HL-60 (cell line): ENCODE measurements around the gene RPH3AL.
"Not testable (repeated sequence)": the region's sequence is repeated elsewhere in the genome, so short reads cannot be mapped to it uniquely, and the experiment has no call there.

Experiments
- DNase-seq, 2 experiments: peaks; one replicate each; pipeline ENCODE4 v3.0.0-alpha.2; 2010 to 2020; ENCODE audit warnings: low read depth in 1 of 2, low spot score in 1 of 2
- H3K27ac ChIP-seq: fragments of 250-450 bp; sonication (Bioruptor Pico); replicated peaks from 2 replicates; pipeline ENCODE4 v1.5.1; 2020; ENCODE audit warnings: mild to moderate bottlenecking, moderate library complexity
- H3K27me3 ChIP-seq: fragments of 250-450 bp; sonication (Bioruptor Pico); 2 replicates; pipeline ENCODE4 v1.5.1; 2021; ENCODE audit warnings: mild to moderate bottlenecking, moderate library complexity; ENCODE audit not compliant: insufficient read depth, poor library complexity, severe bottlenecking
- H3K4me3 ChIP-seq: replicated peaks from 2 replicates; pipeline ENCODE4 v1.5.1; 2011; ENCODE audit warnings: mild to moderate bottlenecking, control low read depth, low read length; ENCODE audit not compliant: insufficient read depth
- GABPA ChIP-seq: IDR thresholded peaks from 2 replicates; pipeline ENCODE4 v1.6.1; 2012; ENCODE audit warnings: low read depth
- POLR2AphosphoS5 ChIP-seq: IDR thresholded peaks from 2 replicates; pipeline ENCODE4 v1.6.1; 2012; ENCODE audit warnings: low read depth
- SPI1 ChIP-seq: IDR thresholded peaks from 2 replicates; pipeline ENCODE4 v1.6.1; 2012; ENCODE audit warnings: low read depth, mild to moderate bottlenecking, borderline replicate concordance
- TF ChIP-seq, protein P1 (sequence below): IDR thresholded peaks from one replicate; pipeline ENCODE4 v1.5.1; 2011; ENCODE audit warnings: low read length, control low read depth, inconsistent platforms; ENCODE audit not compliant: insufficient read depth
- TF ChIP-seq, protein P2 (sequence below): IDR thresholded peaks from 2 replicates; pipeline ENCODE4 v1.6.1; 2012; ENCODE audit warnings: low read depth; ENCODE audit not compliant: insufficient replicate concordance

RPH3AL gene

DNA sequence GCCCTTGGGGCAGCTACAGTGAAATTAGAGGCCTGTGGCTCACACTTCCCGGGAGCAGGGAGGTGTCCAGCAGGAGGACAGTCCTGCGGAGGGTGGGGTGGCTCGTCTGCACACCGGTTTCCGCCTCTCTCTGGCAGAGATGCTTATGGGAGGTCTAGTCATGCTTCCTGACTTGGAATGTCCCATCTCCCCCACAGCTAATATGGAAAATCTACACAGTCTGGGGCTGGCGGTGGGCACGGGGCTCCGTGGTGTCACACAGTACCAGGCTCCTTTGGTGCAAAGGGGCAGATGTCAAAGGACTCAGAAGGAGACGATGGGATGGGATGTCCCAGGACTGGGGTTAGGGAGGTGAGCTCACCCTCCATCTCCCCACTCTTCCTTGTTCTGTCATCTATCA is 127.1 kb downstream of the RPH3AL start:
- no peak overlapping the region for H3K27ac ChIP-seq
- no peak for DNase-seq
- no peak overlapping the region for H3K4me3 ChIP-seq
- no peaks in the 10 kb centered on the region for H3K27me3 ChIP-seq
- TF ChIP-seq SPI1 (no peak), GABPA (no peak), POLR2AphosphoS5 (no peak)
- TF ChIP-seq, protein P1, sequence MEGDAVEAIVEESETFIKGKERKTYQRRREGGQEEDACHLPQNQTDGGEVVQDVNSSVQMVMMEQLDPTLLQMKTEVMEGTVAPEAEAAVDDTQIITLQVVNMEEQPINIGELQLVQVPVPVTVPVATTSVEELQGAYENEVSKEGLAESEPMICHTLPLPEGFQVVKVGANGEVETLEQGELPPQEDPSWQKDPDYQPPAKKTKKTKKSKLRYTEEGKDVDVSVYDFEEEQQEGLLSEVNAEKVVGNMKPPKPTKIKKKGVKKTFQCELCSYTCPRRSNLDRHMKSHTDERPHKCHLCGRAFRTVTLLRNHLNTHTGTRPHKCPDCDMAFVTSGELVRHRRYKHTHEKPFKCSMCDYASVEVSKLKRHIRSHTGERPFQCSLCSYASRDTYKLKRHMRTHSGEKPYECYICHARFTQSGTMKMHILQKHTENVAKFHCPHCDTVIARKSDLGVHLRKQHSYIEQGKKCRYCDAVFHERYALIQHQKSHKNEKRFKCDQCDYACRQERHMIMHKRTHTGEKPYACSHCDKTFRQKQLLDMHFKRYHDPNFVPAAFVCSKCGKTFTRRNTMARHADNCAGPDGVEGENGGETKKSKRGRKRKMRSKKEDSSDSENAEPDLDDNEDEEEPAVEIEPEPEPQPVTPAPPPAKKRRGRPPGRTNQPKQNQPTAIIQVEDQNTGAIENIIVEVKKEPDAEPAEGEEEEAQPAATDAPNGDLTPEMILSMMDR, result no peak
- TF ChIP-seq, protein P2, sequence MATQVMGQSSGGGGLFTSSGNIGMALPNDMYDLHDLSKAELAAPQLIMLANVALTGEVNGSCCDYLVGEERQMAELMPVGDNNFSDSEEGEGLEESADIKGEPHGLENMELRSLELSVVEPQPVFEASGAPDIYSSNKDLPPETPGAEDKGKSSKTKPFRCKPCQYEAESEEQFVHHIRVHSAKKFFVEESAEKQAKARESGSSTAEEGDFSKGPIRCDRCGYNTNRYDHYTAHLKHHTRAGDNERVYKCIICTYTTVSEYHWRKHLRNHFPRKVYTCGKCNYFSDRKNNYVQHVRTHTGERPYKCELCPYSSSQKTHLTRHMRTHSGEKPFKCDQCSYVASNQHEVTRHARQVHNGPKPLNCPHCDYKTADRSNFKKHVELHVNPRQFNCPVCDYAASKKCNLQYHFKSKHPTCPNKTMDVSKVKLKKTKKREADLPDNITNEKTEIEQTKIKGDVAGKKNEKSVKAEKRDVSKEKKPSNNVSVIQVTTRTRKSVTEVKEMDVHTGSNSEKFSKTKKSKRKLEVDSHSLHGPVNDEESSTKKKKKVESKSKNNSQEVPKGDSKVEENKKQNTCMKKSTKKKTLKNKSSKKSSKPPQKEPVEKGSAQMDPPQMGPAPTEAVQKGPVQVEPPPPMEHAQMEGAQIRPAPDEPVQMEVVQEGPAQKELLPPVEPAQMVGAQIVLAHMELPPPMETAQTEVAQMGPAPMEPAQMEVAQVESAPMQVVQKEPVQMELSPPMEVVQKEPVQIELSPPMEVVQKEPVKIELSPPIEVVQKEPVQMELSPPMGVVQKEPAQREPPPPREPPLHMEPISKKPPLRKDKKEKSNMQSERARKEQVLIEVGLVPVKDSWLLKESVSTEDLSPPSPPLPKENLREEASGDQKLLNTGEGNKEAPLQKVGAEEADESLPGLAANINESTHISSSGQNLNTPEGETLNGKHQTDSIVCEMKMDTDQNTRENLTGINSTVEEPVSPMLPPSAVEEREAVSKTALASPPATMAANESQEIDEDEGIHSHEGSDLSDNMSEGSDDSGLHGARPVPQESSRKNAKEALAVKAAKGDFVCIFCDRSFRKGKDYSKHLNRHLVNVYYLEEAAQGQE, result no peak

DNA sequence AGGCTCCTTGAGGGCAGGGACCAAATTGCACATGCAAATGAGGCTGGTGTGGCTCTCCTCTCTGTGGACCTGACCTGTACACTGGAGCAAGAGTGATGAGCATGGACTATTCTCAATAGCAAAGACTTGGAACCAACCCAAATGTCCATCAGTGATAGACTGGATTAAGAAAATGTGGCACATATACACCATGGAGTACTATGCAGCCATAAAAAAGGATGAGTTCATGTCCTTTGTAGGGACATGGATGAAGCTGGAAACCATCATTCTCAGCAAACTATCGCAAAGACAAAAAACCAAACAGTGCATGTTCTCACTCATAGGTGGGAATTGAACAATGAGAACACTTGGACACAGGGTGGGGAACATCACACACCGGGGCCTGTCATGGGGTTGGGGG is 128.0 kb downstream of the RPH3AL start:
- not testable (repeated sequence) for H3K27me3 ChIP-seq, H3K4me3 ChIP-seq, H3K27ac ChIP-seq, DNase-seq

DNA sequence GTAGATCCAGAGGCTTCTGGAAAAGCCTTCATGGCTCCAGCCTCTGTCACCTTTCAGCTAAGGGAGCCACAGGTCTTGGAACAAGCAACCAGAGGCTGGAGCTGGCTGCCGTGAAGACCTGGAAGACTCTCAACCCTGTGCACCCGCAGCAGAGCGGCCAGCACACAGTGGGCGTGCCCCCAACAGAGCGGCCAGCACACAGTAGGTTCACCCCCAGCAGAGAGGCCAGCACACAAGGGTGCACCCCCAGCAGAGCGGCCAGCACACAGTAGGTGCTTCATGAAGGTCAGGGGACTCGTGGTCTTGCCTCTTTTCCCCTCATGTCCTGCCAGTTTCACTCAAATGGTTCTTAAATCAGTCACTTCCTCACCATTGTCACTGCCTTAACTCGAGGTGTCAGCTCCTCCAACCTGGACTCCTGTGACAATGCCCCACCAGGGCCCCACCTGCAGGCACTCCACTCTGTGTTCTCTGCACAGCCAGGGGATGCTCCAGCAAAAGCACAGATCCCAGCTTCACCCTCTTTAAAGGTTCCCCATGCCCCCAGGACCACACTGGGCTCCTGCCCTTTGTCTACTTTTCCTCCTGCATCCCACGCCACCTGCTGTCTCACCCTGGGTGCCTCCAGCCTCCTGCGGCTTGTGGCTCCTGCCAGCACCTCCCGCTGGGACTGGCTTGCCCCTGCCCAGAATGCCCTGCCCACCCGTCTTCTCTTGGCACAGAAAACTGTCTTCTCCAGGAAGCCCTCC is 128.7 kb downstream of the RPH3AL start:
- DNase-seq, result no peak
- Histone ChIP-seq H3K4me3 (no peak overlapping the region), H3K27ac (no peak overlapping the region), H3K27me3 (no peaks in the 10 kb centered on the region)
- TF ChIP-seq POLR2AphosphoS5 (no peak), GABPA (no peak), SPI1 (no peak)
- TF ChIP-seq, protein P1, result no peak
- TF ChIP-seq, protein P2, result no peak

DNA sequence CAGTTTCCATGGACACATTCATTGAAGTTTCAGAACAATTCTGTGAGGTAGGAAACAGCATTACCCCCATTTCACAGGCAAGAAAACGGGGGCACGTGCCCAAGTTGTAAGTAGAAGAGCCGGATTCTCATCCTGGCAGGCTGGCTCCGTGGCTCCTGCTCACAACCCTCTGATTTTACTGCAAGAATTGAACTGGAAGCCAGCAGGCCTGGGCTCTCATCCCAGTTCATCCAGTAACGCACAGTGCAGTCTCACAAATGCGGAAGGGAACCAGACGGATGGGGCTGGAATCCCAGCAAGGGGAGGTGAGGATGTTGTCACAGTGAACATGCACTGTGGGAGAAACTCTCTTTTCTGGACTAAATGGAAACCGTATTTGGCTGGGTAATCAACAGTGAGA is 130.4 kb downstream of the RPH3AL start:
- H3K27ac ChIP-seq, result no peak overlapping the region
- H3K4me3 ChIP-seq, result no peak overlapping the region
- TF ChIP-seq SPI1, result no peak
- TF ChIP-seq, protein P2, result no peak
- TF ChIP-seq, protein P1, result no peak
- TF ChIP-seq POLR2AphosphoS5, result no peak
- no peak for TF ChIP-seq GABPA
- DNase-seq, result no peak
- no peaks in the 10 kb centered on the region for H3K27me3 ChIP-seq
